DND-41 (cell line): ENCODE data around the gene IGSF11.

Experiments used
- ATAC-seq: fragments of 200-7000 bp; cut with Tn5 transposase; 3 replicates; pipeline ENCODE4 v1.9.1; 2021; ENCODE audit warnings: low read depth; ENCODE audit not compliant: insufficient read depth
- DNase-seq: peaks from one replicate; pipeline ENCODE4 v3.0.0-alpha.2; 2020
- H2AFZ ChIP-seq: 2 replicates; pipeline ENCODE4 v1.6.0; 2012; ENCODE audit warnings: low read depth, low read length
- H3K27ac ChIP-seq: 2 replicates; pipeline ENCODE4 v1.5.1; 2012; ENCODE audit warnings: low read length, inconsistent platforms
- H3K27me3 ChIP-seq: fragments of 200-600 bp; sonication (generic); 2 replicates; pipeline ENCODE4 v1.6.0; 2012; ENCODE audit warnings: low read length, mild to moderate bottlenecking, inconsistent platforms; ENCODE audit not compliant: insufficient read depth, poor library complexity
- H3K36me3 ChIP-seq: 2 replicates; pipeline ENCODE4 v1.5.1; 2012; ENCODE audit warnings: low read length, inconsistent platforms; ENCODE audit not compliant: insufficient read depth
- H3K4me1 ChIP-seq: 2 replicates; pipeline ENCODE4 v1.5.1; 2012; ENCODE audit warnings: mild to moderate bottlenecking, low read length; ENCODE audit not compliant: insufficient read depth
- H3K4me2 ChIP-seq: 2 replicates; pipeline ENCODE4 v1.6.0; 2012; ENCODE audit warnings: mild to moderate bottlenecking, moderate library complexity, low read length, inconsistent platforms; ENCODE audit not compliant: insufficient read depth
- H3K4me3 ChIP-seq, 2 experiments: fragments of 200-600 bp in 1 of 2; shearing (Covaris generic) in 1 of 2; 2 replicates each; pipeline ENCODE4 v1.5.1; 2012 to 2016; ENCODE audit warnings: inconsistent platforms in 2 of 2, low read length in 2 of 2, mild to moderate bottlenecking in 2 of 2, low read depth in 1 of 2, moderate library complexity in 1 of 2
- H3K79me2 ChIP-seq: 2 replicates; pipeline ENCODE4 v1.6.0; 2012; ENCODE audit warnings: low read length, inconsistent platforms; ENCODE audit not compliant: insufficient read depth
- H3K9ac ChIP-seq: 2 replicates; pipeline ENCODE4 v1.6.0; 2012; ENCODE audit warnings: low read depth, mild to moderate bottlenecking, inconsistent platforms, low read length, moderate library complexity
- H3K9me3 ChIP-seq: 2 replicates; pipeline ENCODE4 v1.5.1; 2012; ENCODE audit warnings: low read length, moderate library complexity, mild to moderate bottlenecking, inconsistent platforms; ENCODE audit not compliant: insufficient read depth, severe bottlenecking
- H4K20me1 ChIP-seq: 2 replicates; pipeline ENCODE4 v1.6.0; 2012; ENCODE audit warnings: low read length; ENCODE audit not compliant: insufficient read depth
- EZH2 ChIP-seq: IDR thresholded peaks from 3 replicates; pipeline ENCODE4 v1.6.1; 2012; ENCODE audit warnings: borderline replicate concordance, low read depth, mild to moderate bottlenecking, moderate library complexity, low read length, inconsistent platforms; ENCODE audit not compliant: severe bottlenecking
- TF ChIP-seq, protein P1 (sequence below): IDR thresholded peaks from 2 replicates; pipeline ENCODE4 v1.5.1; 2012; ENCODE audit warnings: borderline replicate concordance, low read length, moderate library complexity, mild to moderate bottlenecking; ENCODE audit not compliant: poor library complexity, severe bottlenecking; ENCODE audit errors: extremely low read depth

The IGSF11 gene

DNA sequence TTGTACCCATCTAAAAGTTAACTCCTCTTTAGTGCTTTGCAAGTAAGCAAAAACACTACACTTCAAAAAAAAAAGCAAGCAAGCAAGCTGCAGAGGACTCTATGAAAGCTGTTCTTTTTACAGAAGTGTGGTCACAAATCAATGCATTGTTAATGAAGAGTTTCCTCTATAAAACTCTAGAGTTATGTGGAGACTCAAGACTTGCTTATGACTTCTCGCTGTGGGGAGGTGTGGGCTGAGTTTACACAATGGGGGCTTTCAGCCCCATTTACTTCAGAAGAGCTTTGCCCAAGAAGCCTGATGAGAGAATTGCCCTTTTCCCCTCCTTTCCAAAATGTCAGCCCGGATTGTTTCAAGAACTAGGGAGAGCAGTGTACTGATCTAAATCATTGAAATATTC is 144.4 kb downstream of the IGSF11 start:
- Histone ChIP-seq H3K79me2 (no peaks in the 10 kb centered on the region), H3K27ac (no peak overlapping the region), H3K4me1 (no peaks in the 10 kb centered on the region), H3K9ac (no peak overlapping the region), H3K9me3 (no peaks in the 10 kb centered on the region), H3K27me3 (no peaks in the 10 kb centered on the region), H3K4me2 (no peak overlapping the region), H2AFZ (no peak overlapping the region), H3K4me3 (no peak overlapping the region), H3K36me3 (no peaks in the 10 kb centered on the region), H4K20me1 (no peaks in the 10 kb centered on the region)
- no peak for DNase-seq
- TF ChIP-seq, protein P1, sequence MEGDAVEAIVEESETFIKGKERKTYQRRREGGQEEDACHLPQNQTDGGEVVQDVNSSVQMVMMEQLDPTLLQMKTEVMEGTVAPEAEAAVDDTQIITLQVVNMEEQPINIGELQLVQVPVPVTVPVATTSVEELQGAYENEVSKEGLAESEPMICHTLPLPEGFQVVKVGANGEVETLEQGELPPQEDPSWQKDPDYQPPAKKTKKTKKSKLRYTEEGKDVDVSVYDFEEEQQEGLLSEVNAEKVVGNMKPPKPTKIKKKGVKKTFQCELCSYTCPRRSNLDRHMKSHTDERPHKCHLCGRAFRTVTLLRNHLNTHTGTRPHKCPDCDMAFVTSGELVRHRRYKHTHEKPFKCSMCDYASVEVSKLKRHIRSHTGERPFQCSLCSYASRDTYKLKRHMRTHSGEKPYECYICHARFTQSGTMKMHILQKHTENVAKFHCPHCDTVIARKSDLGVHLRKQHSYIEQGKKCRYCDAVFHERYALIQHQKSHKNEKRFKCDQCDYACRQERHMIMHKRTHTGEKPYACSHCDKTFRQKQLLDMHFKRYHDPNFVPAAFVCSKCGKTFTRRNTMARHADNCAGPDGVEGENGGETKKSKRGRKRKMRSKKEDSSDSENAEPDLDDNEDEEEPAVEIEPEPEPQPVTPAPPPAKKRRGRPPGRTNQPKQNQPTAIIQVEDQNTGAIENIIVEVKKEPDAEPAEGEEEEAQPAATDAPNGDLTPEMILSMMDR: no peak
- TF ChIP-seq EZH2: no peak
- ATAC-seq: no peak

DNA sequence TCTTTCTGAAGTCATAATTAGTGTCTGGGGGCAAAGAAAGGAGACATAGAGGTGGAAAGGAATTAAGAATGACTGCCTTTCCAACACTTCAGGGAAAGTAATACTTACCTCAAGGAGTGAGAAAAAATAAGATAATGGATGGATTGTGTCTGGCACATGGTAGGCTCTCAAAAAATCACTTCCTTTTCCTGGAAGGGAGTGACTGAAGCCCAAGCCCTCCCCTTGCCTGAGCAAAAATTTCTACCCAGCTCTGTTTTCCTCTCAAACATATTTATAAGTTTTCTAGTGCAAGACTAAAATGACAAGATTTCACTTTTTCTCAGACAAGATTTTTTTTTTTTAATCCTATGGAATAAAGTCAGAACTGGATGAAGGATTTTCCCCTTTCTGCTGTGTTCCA is 145.0 kb downstream of the IGSF11 start:
- Histone ChIP-seq H2AFZ (no peak overlapping the region), H3K27ac (no peak overlapping the region), H3K4me1 (no peaks in the 10 kb centered on the region), H3K9ac (no peak overlapping the region), H4K20me1 (no peaks in the 10 kb centered on the region), H3K36me3 (no peaks in the 10 kb centered on the region), H3K9me3 (no peaks in the 10 kb centered on the region), H3K4me3 (no peak overlapping the region), H3K79me2 (no peaks in the 10 kb centered on the region), H3K27me3 (no peaks in the 10 kb centered on the region), H3K4me2 (no peak overlapping the region)
- DNase-seq (no peak), ATAC-seq (no peak)
- TF ChIP-seq EZH2: no peak
- TF ChIP-seq, protein P1: no peak

DNA sequence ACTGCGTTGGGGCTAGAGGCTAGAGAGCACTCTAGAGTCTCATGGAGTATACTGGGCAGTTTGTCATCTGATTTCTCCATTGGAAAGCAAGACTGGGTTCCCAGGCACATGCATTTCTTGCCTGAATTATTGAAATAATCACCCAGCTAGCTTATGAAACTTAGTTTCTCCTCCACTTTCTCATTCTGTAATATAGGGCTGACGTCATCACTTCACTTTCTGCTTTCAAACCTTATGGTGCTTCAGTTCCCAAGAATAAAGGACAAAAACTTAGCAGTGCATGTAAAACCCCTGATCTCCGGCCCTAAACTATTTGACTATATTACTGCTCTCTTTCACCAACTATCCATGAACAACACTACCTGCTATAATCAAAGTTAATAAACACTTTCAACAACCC is 147.9 kb downstream of the IGSF11 start:
- no peak overlapping the region for H2AFZ ChIP-seq
- H3K79me2 ChIP-seq: no peaks in the 10 kb centered on the region
- H3K9me3 ChIP-seq: no peaks in the 10 kb centered on the region
- no peak overlapping the region for H3K27ac ChIP-seq
- no peak overlapping the region for H3K9ac ChIP-seq
- no peak for TF ChIP-seq EZH2
- TF ChIP-seq, protein P1: no peak
- H3K27me3 ChIP-seq: no peaks in the 10 kb centered on the region
- DNase-seq (no peak), ATAC-seq (no peak)
- H3K4me2 ChIP-seq: no peak overlapping the region
- H3K4me3 ChIP-seq: no peak overlapping the region
- no peaks in the 10 kb centered on the region for H3K4me1 ChIP-seq
- no peaks in the 10 kb centered on the region for H4K20me1 ChIP-seq
- no peaks in the 10 kb centered on the region for H3K36me3 ChIP-seq

DNA sequence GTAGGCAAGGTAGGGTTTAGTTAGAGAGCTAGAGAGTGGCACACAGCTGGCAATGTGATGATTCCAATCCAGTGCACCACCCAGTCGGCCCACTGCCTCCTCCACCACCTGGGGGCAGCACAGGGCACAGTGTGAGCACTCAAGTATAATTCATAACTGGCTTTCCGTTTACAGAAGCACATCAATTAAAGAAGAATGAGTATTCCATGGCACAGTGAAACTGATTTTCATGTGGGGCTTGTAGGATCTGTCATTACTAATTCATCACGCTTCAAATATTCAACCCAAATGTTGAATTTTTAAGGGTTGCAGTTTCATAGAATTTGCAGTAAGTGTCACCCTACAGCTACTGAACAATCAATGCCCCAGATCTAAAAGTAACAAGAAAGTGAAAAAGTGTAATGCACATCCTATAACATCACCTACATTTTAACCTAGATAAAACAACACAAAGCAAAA is 149.9 kb downstream of the IGSF11 start:
- TF ChIP-seq, protein P1: peak; percentile 89
- no peak for TF ChIP-seq EZH2
- Histone ChIP-seq H3K27ac (no peak overlapping the region), H3K9ac (no peak overlapping the region), H3K4me3 (no peak overlapping the region), H3K4me1 (no peaks in the 10 kb centered on the region), H3K36me3 (no peaks in the 10 kb centered on the region), H4K20me1 (no peaks in the 10 kb centered on the region), H2AFZ (no peak overlapping the region), H3K9me3 (no peaks in the 10 kb centered on the region), H3K27me3 (no peaks in the 10 kb centered on the region), H3K4me2 (no peak overlapping the region), H3K79me2 (no peaks in the 10 kb centered on the region)
- ATAC-seq (peak; percentile 85), DNase-seq (peak; percentile 62)
